SK-N-MC (cell line): Measurements from ENCODE around the gene UPF1.

ENCODE experiments used
- EZH2 ChIP-seq: fragments of 200-600 bp; sonication (generic); IDR thresholded peaks from one replicate; pipeline ENCODE4 v1.6.1; 2017; ENCODE audit warnings: antibody characterized with exemption
- FOXP2 ChIP-seq: optimal IDR thresholded peaks from 2 replicates; pipeline ENCODE3; 2011; ENCODE audit warnings: mild to moderate bottlenecking, moderate library complexity; ENCODE audit not compliant: insufficient read depth; ENCODE audit errors: extremely low read length, control extremely low read depth
- POLR2AphosphoS5 ChIP-seq: IDR thresholded peaks from 2 replicates; pipeline ENCODE4 v1.6.1; 2012; ENCODE audit warnings: mild to moderate bottlenecking, low read depth, low read length, borderline replicate concordance

DNA sequence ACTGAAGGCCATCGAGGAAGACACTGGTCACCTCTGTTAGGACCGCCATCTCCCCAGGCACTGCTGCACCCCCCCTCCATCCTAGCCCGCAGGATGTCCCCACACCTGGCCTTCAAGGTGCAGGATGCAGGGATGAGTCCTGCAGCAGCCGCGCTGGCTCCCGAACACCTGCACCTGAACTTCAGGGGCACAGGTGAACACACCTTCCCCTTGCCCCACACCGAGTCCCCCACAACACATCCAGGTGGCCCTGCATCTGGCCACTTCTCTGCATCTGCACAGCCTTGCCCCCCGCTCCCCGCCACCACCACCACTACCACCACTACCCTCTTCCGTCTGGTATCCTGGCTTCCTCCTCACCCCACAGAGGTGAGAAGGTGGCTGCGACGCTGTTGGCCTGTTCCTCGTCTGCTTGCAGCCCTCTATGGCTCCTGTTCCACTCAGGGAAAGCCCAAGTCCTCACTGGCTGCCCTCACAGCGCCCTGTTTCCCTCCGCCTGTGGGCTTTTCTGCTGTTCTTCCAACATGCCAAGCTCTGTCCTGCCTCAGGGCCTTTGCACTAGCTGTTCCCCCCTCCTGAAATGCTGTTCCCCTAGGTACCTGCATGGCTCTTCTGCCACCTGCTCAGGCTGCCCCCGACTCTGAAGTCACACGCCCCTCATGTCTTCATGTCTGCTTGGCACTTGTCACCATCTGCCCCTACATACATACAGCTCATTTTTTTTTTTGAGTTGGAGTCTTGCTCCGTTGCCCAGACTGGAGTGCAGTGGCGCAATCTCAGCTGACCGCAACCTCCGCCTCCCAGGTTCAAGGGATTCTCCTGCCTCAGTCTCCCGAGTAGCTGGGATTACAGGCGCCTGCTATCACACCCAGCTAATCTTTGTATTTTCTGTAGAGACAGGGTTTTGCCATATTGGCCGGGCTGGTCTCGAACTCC is 65.6 kb downstream of the UPF1 start:
- no peak for TF ChIP-seq EZH2
- no peak for TF ChIP-seq POLR2AphosphoS5
- no peak for TF ChIP-seq FOXP2
